ENCODE measurements around the gene ABL2.
A peak's percentile ranks its signal among the peaks of the same experiment; 100 is the strongest.
"Not testable (repeated sequence)": the region's sequence is repeated elsewhere in the genome, so short reads cannot be mapped to it uniquely, and the experiment has no call there.

Gene ABL2

DNA sequence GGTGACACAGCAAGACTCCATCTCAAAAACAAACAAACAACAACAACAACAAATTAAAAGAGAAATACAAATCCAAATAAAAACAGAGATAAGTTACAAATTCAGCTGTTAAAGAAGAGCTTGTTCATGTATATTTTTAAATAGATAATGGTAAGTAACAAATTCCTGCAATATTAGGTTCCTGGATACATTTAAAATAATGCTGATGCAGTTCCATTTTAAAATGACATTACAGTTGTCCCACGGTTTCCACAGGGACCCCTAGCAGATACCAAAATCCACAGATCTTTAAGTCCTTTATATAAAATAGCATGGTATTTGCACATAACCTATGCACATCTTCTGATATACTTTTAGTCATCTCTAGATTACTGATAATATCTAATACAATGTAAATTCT is 61.5 kb downstream of the ABL2 start:
- no peak for DNase-seq

- no peak for DNase-seq
Measured at GRCh38 chr1:179167418-179167777, 62.1 kb downstream of the ABL2 start.

DNA sequence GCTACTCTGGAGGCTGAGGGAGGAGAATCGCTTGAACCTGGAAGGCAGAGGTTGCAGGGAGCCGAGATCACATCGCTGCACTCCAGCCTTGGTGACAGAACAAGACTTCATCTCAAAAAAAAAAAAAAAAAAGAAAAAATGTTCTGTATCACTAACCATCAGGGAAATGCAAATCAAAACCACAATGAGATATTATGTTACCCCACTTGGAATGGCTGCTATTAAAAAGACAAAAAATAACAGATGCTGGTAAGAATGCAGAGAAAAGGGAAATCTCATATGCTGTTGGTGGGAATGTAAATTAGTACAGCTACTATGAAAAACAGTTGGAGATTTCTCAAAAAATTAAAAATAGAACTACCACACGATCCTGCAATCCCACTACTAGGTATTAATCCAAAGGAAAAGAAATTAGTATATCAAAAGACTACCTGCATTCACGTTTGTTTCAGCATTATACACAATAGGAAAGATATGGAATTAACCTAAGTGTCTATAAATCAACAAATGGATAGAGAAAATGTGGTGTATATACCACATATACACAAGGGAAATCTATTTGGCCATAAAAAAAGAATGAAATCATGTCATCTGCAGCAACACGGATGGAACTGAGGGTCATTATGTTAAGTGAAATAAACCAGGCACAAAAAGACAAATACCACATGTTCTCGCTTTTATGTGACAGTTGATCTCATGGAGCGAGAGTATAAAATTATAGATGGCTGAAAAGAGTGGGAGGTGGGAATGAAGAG is 62.6 kb downstream of the ABL2 start:
- no peak for DNase-seq

GRCh38 chr1:179164494-179164893 is 65.0 kb downstream of the ABL2 start:
- DNase-seq, result no peak

DNA sequence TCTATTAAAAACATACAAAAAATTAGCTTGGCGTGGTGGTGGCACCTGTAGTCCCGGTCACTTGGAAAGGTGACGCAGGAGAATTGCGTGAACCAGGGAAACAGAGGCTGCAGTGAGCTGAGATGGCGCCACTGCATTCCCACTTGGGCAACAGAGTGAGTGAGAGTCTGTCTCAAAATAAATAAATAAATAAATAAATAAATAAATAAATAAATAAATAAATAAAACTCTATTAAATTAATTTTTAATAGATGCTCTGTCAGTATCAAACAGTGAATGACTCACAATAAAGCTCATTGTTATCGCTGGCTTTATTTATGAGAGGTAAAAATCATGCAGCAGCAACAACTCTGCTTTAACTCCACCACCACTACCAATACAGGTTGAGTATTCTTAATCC is 72.8 kb downstream of the ABL2 start:
- no peak for DNase-seq

GRCh38 chr1:179156026-179156425 is 73.5 kb downstream of the ABL2 start:
- no peak for DNase-seq

DNA sequence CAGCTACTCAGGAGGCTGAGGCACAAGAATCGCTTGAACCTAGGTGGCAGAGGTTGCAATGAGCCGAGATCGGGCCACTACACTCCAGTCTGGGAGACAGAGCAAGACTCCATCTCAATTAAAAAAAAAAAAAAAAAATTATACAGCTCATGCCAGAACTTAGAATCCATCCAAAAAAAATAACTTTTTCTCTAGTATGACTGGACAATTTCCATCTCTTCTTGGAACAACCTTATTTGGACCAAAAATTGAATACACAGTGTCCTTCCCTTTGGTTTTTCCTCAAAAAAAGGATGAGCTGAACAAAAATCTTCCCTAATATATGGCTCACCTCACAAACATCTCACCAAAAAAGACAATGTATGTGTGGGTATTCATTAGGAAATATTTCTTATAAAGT is 73.9 kb downstream of the ABL2 start:
- no peak for DNase-seq

DNA sequence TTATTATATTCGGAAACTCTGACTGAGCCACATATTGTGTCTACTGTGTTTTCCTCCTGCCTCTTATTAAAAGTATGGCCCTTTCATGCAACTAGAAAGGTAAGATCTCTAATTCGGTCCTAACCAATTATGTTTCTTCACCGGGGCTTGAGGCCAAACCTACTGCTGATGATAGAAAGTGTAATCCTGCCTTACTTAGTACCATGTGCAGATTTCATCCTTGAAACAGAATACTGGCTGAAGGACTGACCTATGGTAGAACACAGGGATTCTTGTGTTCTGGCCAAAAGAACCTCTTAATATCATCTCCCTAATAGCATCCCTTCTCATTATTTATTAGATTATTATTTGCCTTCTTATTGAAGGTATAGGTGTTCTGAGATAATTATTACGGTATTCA is 75.0 kb downstream of the ABL2 start:
- no peak for DNase-seq

DNA sequence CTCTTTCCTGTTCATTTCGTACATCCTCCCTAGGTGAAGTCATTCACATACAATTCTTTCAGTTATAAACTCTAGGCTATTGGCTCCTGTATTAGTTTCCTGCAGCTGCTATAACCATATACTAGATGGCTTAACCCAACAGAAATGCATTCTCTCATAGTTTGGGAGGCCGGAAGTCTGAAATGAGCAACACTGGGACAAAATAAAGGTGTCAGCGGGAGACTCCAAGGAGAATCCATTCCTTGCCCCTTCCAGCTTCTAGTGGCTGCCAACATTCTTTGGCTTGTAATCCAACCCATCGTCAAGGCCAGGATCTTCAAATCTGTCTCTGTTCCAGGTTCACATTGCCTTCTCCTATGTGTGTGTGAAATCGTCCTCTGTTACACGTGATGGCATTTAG is 76.3 kb downstream of the ABL2 start:
- DNase-seq, result no peak

DNA sequence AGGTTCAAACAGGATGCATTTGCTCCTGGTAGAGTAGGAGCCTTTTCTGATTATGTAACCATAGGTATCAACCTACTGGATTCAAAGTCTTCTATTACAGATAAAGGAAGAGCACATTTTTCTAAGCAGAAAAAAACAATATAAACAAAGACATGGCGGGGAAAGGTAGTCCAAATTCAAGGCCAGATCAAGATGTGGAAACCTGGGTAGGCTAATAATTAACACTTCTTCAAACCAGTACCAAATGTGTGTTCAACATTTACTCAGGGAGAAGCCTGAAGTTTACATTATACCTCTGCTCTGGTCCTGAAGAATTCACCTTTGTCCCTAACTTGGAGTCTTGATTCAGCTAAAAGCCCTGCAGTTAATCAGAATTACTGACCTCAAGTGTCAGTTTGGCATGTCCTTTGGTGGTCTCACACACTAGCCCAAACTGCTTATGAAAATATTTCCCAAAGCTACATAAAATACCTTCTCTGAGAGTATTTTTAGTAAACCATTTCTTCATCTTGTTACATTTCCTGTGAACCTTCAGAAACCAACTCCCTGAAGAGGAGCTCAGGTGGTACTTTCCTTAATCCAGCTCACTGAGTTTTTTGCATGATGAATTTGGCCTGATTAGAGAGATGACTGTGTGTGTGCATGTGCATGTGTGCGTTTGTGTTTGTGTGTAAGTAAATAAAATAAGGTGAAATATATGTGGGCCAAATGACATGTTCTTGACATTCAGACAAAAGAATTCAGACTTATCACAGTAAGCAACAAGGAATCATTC is 77.4 kb downstream of the ABL2 start:
- DNase-seq, result no peak

DNA sequence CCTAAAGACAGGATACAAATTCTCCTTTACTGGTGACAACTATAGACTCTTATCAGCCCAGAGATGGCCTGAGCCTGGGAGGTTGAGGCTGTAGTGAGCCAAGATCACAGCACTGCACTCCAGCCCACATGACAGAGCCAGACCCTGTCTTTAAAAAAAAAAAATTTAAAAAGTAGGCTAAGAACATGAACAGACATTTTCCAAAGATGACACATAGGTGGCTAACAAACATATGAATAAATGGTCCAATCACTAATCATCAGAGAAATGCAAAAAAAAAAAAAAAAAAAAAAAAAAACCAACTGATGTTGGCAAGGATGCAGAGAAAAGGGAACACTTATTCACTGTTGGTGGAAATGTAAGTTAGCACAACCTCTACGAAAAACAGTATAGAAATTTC is 82.6 kb downstream of the ABL2 start:
- no peak for DNase-seq

GRCh38 chr1:179146476-179146875 is 83.0 kb downstream of the ABL2 start:
- DNase-seq, result no peak

DNA sequence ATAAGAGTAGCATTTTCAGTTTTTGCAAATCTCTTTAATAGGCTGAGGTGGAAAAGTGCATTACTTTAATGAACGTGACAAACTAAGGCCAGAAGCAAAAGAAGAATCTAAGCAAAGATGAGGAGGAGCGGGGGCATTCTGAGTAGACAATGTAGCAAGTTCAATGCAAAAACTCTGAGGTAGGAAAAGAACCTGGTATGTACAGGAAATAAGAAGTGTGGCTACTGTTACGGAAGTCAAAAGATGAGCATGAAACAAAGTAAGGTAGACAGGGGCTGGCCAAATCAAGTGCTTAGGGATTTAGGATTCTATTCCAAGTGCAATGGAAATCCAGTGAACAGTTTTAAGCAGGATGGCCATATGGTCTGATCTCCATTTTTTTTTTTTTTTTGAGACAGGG is 84.0 kb downstream of the ABL2 start:
- no peak for DNase-seq

DNA sequence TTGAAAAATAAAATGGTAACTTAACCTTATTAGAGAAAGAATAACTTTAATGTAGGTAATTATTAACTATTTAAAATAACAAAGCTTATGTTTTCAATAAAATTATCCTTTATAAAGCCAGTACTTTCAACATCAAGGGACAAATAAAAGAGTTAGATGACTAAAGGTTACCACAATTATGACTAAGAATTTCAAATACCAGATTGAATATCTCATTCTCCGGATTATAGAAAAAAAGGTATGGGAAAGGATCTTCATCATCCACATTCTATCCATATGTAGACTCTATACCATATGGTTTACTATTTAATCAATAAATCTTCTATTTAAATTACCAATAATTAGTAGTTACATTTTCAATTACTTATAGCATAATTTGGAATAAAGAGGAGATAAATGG is 84.9 kb downstream of the ABL2 start:
- DNase-seq, result no peak

DNA sequence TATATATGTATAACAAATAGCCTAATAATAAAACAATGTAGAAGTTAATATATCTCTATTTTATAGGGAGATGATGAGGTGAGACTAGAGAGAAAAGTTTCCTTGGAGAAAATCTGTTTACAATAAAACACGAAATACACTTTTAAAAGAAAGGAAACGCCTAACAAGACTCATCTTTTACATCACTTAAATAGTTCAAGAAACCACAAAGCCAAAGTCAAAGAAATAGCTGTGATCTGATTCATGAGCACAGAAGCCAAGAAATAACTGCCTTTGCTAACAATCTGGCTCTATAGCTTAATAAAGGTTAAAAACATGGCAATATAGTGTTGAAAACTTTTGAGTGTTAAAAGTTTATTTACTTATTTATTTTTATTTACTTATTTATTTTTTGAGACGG is 86.2 kb downstream of the ABL2 start:
- DNase-seq, result no peak

DNA sequence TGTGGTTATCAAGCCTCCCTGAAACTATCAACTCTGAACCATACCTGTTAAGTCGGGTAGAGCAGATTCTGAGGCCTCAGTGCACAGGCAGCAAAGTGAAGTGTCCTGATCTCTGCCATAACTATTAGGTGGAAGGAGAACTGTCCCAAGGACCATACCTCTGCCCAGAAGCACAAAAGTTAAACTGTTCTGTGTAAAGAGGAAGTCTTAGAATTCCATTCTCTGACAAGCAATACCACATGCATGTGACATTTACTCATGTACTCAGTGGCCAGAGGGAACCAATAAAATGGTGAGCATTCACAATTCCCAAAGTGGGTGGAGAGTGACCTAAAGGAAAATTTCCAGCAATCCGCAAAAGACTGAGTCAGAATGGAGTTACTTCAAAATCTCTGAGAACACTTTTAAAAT is 86.6 kb downstream of the ABL2 start:
- peak; percentile 42 for DNase-seq

- peak; percentile 64 for DNase-seq
Measured at GRCh38 chr1:179141592-179142251, 87.8 kb downstream of the ABL2 start.

- DNase-seq, result not testable (repeated sequence)
Measured at GRCh38 chr1:179138755-179139154, 90.7 kb downstream of the ABL2 start.

DNA sequence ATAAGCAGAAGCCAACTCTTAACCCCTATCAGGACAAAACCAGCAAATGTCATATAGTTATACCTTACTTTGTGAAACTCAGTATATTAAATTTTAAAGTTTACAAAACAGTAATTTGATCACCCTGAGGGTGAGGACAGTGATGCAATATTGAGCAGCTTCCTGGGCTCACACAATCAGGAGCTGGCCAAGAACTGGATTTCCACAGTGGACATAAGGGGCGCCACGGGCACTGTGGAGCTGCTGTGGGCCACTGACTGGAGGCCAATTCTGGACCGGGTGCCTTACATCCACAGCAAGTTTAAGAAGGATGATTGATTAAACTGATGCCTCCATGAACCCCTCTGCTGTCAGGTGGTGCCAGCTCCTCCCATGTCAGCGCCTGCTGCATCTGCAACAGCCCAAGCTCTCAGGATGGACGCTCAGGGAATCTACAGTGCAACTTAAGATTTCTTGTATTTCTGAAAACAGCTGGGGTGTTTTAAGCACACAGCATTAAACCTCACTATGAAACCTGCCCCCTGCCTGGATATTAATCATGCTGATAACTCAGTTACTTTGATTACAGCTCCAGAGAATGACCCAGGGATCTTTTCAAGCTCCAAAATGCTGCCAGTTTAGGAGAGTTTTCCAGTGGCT is 91.7 kb downstream of the ABL2 start:
- DNase-seq, result no peak

GRCh38 chr1:179135707-179136106 is 93.8 kb downstream of the ABL2 start:
- not testable (repeated sequence) for DNase-seq

- DNase-seq, result not testable (repeated sequence)
Measured at GRCh38 chr1:179135168-179135567, 94.3 kb downstream of the ABL2 start.

DNA sequence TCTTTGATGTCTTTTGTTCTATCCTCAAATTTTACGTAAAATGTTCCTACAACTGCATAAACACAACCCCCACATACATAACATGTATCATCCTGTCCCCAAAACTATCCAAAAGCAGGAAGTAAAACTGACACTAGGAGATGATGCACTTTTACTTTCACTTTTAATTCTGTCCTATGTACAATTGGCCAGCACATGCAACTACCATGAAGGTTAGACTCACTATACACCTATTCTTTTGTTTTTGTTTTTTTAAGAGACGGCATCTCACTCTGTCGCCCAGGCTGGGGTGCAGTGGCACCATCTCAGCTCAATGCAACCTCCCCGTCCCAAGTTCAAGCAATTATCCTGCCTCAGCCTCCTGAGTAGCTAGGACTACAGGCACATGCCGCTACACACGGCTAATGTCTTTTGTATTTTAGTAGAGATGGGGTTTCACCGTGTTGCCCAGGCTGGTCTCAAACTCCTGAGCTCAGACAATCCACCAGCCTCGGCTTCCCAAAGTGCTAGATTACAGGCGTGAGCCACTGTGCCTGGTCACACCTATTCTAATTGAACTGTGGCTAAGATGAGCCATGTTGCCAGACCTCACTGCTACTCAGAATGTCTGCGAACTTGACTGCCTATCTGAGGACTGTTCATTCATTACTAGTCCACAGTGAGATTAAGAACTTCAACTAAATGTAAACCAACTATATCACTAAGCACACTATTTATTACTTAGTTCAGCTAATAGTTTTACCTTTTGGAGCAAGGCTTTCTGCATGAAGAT is 99.6 kb downstream of the ABL2 start:
- DNase-seq, result peak; percentile 71

GRCh38 chr1:179128520-179128919 is 101.0 kb downstream of the ABL2 start:
- DNase-seq, result no peak

Data from hematopoietic multipotent progenitor cell treated with erythropoietin and hydrocortisone succinate and interleukin-3 and kit ligand, for 6 days (in vitro differentiated cells).